Chondrocyte (in vitro differentiated cells): Measurements from ENCODE around the gene FOXP1. TPM values are rescaled to one million over a fixed set of nuclear protein-coding genes. Genes with fewer than 3 reads are reported as not detected.
A peak's percentile ranks its signal among the peaks of the same experiment; 100 is the strongest.

Source experiments
- DNase-seq: peaks from one replicate; pipeline ENCODE4 v3.0.0; 2021; ENCODE audit warnings: mixed read lengths, low spot score
- H3K27ac Mint-ChIP-seq: one replicate; pipeline ENCODE4 v1.8.0; 2021; ENCODE audit warnings: mild to moderate bottlenecking, moderate library complexity, mixed read lengths; ENCODE audit not compliant: unreplicated experiment
- H3K27me3 Mint-ChIP-seq: 2 replicates; pipeline ENCODE4 v1.8.0; 2021; ENCODE audit warnings: low read depth, mixed read lengths
- H3K36me3 Mint-ChIP-seq: 2 replicates; pipeline ENCODE4 v1.8.0; 2021; ENCODE audit warnings: low read depth, mixed read lengths
- H3K4me1 Mint-ChIP-seq: 2 replicates; pipeline ENCODE4 v1.8.0; 2021; ENCODE audit warnings: low read depth, mild to moderate bottlenecking, mixed read lengths
- H3K4me3 Mint-ChIP-seq: one replicate; pipeline ENCODE4 v1.8.0; 2021; ENCODE audit warnings: mild to moderate bottlenecking, moderate library complexity, mixed read lengths; ENCODE audit not compliant: unreplicated experiment
- H3K9me3 Mint-ChIP-seq: 2 replicates; pipeline ENCODE4 v1.8.0; 2021; ENCODE audit warnings: low read depth, mixed read lengths
- CTCF ChIP-seq: fragments of 200-600 bp; sonication (generic); IDR thresholded peaks from 2 replicates; pipeline ENCODE4 v1.5.0; 2021; ENCODE audit warnings: antibody characterized with exemption, mild to moderate bottlenecking, moderate library complexity
- total RNA-seq: library from RNA; stranded (reverse); gene quantifications from 3 replicates; pipeline ENCODE4 v1.2.1, GENCODE V29; 2021

FOXP1 gene
- total RNA-seq, 1 donor from 2014 or later, result 206 TPM

- Mint-ChIP-seq H3K4me1 (peaks cover 40% of the 10 kb centered on the region), H3K36me3 (peaks cover 9% of the 10 kb centered on the region), H3K4me3 (no peak overlapping the region), H3K9me3 (peaks cover 7% of the 10 kb centered on the region), H3K27ac (peak overlapping the region; percentile 74), H3K27me3 (no peaks in the 10 kb centered on the region)
- TF ChIP-seq CTCF, result no peak
- no peak for DNase-seq
Observed at GRCh38 chr3:71468311-71469137, 115.0 kb downstream of the FOXP1 start.

- Mint-ChIP-seq H3K36me3 (peaks cover 4% of the 10 kb centered on the region), H3K9me3 (no peaks in the 10 kb centered on the region), H3K27me3 (no peaks in the 10 kb centered on the region), H3K4me1 (peaks cover 51% of the 10 kb centered on the region), H3K27ac (peak overlapping the region; percentile 50), H3K4me3 (no peak overlapping the region)
- no peak for TF ChIP-seq CTCF
- DNase-seq, result no peak
Observed at GRCh38 chr3:71466483-71466882, 117.0 kb downstream of the FOXP1 start.

- H3K27ac Mint-ChIP-seq, result peak overlapping the region; percentile 8
- no peaks in the 10 kb centered on the region for H3K9me3 Mint-ChIP-seq
- peaks cover 59% of the 10 kb centered on the region for H3K4me1 Mint-ChIP-seq
- no peak overlapping the region for H3K4me3 Mint-ChIP-seq
- H3K27me3 Mint-ChIP-seq, result no peaks in the 10 kb centered on the region
- TF ChIP-seq CTCF, result no peak
- peaks cover 4% of the 10 kb centered on the region for H3K36me3 Mint-ChIP-seq
- no peak for DNase-seq
Observed at GRCh38 chr3:71465371-71466036, 118.0 kb downstream of the FOXP1 start.

GRCh38 chr3:71464613-71465012, 118.9 kb downstream of the FOXP1 start:
- Mint-ChIP-seq H3K27ac (no peak overlapping the region), H3K4me1 (peaks cover 58% of the 10 kb centered on the region), H3K9me3 (no peaks in the 10 kb centered on the region), H3K36me3 (peaks cover 4% of the 10 kb centered on the region), H3K27me3 (no peaks in the 10 kb centered on the region), H3K4me3 (no peak overlapping the region)
- no peak for TF ChIP-seq CTCF
- no peak for DNase-seq

GRCh38 chr3:71463617-71464016, 119.9 kb downstream of the FOXP1 start:
- H3K4me3 Mint-ChIP-seq, result no peak overlapping the region
- H3K9me3 Mint-ChIP-seq, result no peaks in the 10 kb centered on the region
- H3K36me3 Mint-ChIP-seq, result peaks cover 3% of the 10 kb centered on the region
- peaks cover 50% of the 10 kb centered on the region for H3K4me1 Mint-ChIP-seq
- H3K27me3 Mint-ChIP-seq, result no peaks in the 10 kb centered on the region
- no peak for TF ChIP-seq CTCF
- H3K27ac Mint-ChIP-seq, result no peak overlapping the region
- DNase-seq, result no peak
